ENCODE measurements around the gene BARX1.

GRCh38 chr9:93958121-93958818, 3.1 kb upstream of the BARX1 start:
- TF ChIP-seq, protein P1, sequence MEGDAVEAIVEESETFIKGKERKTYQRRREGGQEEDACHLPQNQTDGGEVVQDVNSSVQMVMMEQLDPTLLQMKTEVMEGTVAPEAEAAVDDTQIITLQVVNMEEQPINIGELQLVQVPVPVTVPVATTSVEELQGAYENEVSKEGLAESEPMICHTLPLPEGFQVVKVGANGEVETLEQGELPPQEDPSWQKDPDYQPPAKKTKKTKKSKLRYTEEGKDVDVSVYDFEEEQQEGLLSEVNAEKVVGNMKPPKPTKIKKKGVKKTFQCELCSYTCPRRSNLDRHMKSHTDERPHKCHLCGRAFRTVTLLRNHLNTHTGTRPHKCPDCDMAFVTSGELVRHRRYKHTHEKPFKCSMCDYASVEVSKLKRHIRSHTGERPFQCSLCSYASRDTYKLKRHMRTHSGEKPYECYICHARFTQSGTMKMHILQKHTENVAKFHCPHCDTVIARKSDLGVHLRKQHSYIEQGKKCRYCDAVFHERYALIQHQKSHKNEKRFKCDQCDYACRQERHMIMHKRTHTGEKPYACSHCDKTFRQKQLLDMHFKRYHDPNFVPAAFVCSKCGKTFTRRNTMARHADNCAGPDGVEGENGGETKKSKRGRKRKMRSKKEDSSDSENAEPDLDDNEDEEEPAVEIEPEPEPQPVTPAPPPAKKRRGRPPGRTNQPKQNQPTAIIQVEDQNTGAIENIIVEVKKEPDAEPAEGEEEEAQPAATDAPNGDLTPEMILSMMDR (IDR thresholded peaks at IDR 0.05; ENCODE audit: low read length), result no peak
- no peak for TF ChIP-seq EZH2 (IDR thresholded peaks at IDR 0.05; ENCODE audit: borderline replicate concordance, low read length)
